NCI-H524 (cell line): ENCODE data around the gene GPRC5D.

Experiments used
- DNase-seq, 2 experiments: peaks; one replicate each; lab custom pipeline; 2025; lab: John Stamatoyannopoulos, UW

The GPRC5D gene

GRCh38 chr12:12908252-12908651 is 43.7 kb downstream of the GPRC5D start:
- no peak for DNase-seq

- no peak for DNase-seq
Measured at GRCh38 chr12:12907552-12907951, 44.4 kb downstream of the GPRC5D start.

GRCh38 chr12:12903642-12904609 is 48.0 kb downstream of the GPRC5D start:
- no peak for DNase-seq

GRCh38 chr12:12902036-12902435 is 49.9 kb downstream of the GPRC5D start:
- no peak for DNase-seq

GRCh38 chr12:12901158-12901791 is 50.7 kb downstream of the GPRC5D start:
- DNase-seq, result no peak

GRCh38 chr12:12900786-12901157 is 51.2 kb downstream of the GPRC5D start:
- no peak for DNase-seq

GRCh38 chr12:12899530-12900380 is 52.2 kb downstream of the GPRC5D start:
- DNase-seq, result no peak

GRCh38 chr12:12898911-12899511 is 53.0 kb downstream of the GPRC5D start:
- DNase-seq, result no peak

GRCh38 chr12:12898136-12898717 is 53.7 kb downstream of the GPRC5D start:
- no peak for DNase-seq

GRCh38 chr12:12897302-12897701 is 54.7 kb downstream of the GPRC5D start:
- DNase-seq, result no peak

GRCh38 chr12:12896260-12896659 is 55.7 kb downstream of the GPRC5D start:
- no peak for DNase-seq

- no peak for DNase-seq
Measured at GRCh38 chr12:12893438-12893837, 58.5 kb downstream of the GPRC5D start.

GRCh38 chr12:12892681-12893141 is 59.3 kb downstream of the GPRC5D start:
- no peak for DNase-seq

GRCh38 chr12:12891881-12892355 is 60.1 kb downstream of the GPRC5D start:
- DNase-seq, result no peak

- DNase-seq, result peak; percentile 61 to 83
Measured at GRCh38 chr12:12891080-12891880, 60.7 kb downstream of the GPRC5D start, which contains the start of gene GPRC5A. Gene GPRC5A (plus strand): TSS chr12:12891562. CDS start chr12:12908250, 16,688 bp downstream.
